ENCODE data around the gene NCOA5.
"Not testable (repeated sequence)": the region's sequence is repeated elsewhere in the genome, so short reads cannot be mapped to it uniquely, and the experiment has no call there.

Gene NCOA5

GRCh38 chr20:46091622-46092535 is 2.1 kb upstream of the NCOA5 start:
- not testable (repeated sequence) for DNase-seq (ENCODE audit: low spot score)

DNA sequence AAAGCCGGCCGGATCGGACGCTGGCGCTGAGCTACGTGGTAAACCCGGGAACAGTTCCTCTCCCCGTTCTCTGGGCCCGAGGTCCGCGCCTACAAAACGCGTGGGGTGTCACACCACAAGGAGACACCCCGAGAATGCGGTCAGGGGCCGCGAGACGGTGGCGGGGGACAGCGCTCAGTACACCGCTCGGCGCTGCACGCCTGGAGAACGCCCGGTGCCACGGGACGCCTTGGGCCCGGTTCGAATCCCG is 670 bp downstream of the NCOA5 start:
- no peak for DNase-seq (ENCODE audit: low spot score)

DNA sequence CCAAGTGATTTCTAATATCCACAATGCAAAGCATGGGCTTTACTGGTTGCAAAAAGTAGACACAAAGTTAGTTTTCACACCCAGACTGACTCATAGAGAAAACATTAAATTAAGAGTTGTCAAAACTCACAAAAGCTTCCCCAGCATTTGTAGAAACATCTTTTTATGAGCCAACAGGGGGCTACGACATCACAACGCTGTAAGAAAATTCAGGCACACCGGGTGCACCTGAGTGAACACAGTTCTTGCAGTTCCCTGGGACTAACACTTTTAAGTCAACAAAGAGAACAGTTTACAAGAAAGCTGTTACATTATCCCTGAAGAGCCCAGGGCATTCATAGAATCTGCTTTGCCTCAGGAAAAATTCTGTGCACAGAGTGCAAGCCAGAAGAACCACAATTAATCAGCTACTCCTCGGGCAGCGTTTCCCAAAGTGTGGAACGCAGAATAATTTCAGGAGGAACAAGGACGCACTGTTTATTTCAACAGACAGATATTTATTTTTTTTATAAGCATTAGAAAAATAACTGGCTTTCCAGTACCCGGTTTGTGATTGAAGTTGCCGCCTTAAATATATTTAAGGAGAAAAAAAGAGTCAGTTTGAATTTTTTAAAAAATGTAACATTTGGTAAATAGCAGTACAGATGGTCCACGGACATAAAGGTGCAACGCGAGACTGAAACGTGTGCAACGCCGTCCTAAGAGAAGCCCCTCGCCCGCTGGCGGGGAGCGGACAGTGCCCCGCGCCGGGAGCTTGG is 1.2 kb downstream of the NCOA5 start:
- no peak for DNase-seq (ENCODE audit: low spot score)

DNA sequence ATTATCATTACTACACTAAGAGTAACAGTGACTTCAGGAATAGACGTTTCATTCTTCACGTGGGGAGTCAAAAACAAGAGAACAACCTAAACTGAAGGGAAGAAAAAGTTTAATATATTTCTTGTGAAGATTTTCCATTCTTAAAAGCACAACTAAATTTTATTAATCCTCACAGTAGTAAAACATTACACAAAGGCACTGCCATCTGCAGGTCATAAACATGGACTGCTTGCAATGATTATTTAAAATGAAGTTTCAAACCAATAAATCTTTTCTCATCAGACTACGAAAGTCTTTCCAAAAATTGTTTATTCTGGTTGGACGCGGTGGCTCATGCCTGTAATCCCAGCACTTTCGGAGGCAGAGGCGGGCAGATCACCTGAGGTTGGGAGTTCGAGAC is 2.6 kb downstream of the NCOA5 start:
- no peak for DNase-seq (ENCODE audit: low spot score)

DNA sequence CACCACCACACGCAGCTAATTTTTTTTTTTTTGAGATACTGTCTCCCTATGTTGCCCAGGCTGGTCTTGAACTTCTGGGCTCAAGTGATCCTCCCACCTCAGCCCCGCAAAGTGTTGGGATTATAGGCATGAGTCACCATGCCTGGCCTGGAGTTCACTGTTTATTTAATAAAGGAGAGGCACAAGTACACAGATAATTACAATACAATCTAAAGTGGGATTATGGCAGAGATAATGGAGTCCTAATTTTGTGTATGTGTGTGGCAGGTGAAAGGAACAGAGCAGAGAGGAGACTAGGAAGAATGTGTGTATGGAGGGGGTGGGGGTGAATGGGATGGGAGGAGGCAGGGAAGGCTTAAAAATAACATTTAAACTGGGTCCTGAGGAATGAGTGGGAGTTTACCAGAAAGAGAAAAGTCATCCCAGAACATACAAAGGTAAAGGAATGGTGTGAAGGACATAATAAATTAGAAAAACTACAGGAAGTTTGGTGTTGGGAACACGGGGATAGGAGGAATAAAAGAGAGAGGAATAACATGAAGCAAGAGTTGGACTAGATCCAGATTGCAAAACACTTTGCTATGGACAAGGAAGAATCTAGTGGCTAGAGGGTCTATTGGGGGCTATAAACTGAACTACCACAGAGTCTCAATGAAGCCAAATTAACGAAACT is 4.4 kb downstream of the NCOA5 start:
- DNase-seq (ENCODE audit: low spot score) = no peak

GRCh38 chr20:46084805-46085178 is 5.0 kb downstream of the NCOA5 start:
- no peak for DNase-seq (ENCODE audit: low spot score)

GRCh38 chr20:46083531-46084061 is 6.2 kb downstream of the NCOA5 start:
- DNase-seq (ENCODE audit: low spot score) = no peak

- DNase-seq (ENCODE audit: low spot score) = no peak
Measured at GRCh38 chr20:46083101-46083500, 6.7 kb downstream of the NCOA5 start.

- DNase-seq (ENCODE audit: low spot score) = no peak
Measured at GRCh38 chr20:46081074-46081473, 8.7 kb downstream of the NCOA5 start.

GRCh38 chr20:46078954-46079353 is 10.8 kb downstream of the NCOA5 start:
- DNase-seq (ENCODE audit: low spot score) = no peak

DNA sequence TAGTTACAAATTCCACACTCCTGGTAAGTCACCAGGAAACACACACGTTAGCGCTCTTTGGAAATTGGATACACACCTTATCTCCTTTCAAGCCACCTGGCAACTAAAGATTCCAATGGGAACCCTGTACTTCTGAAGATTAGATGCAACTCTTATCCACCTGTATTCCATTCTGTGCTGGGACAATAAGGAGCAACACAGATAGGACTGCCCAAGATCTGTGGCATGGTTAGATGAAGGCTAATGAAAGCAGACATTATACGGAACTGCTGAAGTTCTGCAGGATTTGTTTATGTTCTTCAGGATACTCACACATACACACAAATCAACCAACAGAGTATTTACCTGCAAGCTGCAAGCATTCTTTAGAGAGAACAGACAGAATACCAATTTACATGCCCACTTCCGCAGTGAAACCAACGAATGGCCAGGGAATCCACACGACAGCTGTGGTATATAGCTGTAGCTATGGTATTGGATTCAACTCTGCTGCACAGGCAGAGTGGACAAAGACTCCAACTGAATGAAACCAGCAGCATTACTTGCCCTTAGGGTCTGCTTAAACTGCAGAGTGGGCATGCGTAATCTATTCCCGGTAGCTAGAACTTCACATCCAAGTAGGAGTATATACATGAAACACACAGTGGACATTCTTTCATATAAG is 12.0 kb downstream of the NCOA5 start:
- no peak for DNase-seq (ENCODE audit: low spot score)

GRCh38 chr20:46076806-46077205 is 13.0 kb downstream of the NCOA5 start:
- no peak for DNase-seq (ENCODE audit: low spot score)

GRCh38 chr20:46074006-46074405 is 15.8 kb downstream of the NCOA5 start:
- DNase-seq (ENCODE audit: low spot score) = peak; percentile 57

GRCh38 chr20:46073443-46073842 is 16.3 kb downstream of the NCOA5 start:
- DNase-seq (ENCODE audit: low spot score) = no peak

GRCh38 chr20:46073024-46073423 is 16.7 kb downstream of the NCOA5 start:
- DNase-seq (ENCODE audit: low spot score) = no peak

DNA sequence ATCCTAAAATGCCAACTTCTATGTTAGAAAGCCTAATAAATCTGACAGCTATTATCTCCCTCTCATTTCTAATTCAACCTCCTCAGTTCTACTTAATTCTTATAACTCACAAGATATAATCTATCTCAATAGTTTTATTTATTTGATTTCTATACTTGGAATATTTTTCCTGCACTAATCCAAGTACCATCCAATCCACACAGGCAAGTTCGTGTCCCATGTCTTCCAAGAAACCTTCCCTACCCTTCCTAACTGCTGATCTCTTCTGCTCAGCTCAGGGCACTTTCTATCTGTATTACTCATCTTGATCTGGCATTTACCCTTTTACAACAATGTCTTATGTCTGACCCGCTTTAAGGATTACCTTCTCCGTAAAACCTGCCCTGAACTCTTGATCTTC is 18.2 kb downstream of the NCOA5 start:
- DNase-seq (ENCODE audit: low spot score) = no peak

DNA sequence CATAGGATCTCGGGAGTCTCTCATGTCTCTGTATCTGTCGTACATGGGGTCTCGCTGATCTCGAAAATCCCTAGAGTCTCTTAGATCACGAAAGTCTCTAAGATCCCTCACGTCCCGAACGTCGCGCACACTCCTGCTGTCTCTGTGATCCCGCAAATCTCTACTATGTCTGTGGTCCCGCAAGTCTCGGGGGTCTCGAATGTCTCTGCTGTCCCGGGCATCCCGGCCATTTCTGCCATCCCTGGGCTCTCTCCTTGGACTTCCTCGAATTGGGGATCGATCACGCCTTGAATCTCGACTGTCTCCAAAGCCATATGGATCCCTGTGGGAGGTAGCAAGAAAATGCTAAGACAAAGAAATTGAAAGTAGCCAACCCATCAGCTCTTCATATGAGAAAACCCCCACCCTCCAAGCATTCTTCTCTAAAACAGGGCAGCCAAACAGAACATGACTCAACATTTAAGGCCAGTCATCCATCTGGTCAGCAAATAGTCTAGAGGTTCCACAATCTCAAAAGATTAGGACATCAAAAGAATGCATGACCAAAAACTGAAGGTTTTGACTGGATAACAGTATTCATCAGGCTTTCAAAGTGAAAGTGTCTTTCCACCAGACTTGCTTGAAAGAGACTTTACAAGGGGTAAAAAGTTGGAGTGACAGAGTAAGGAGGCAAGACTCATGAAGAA is 19.4 kb downstream of the NCOA5 start:
- no peak for DNase-seq (ENCODE audit: low spot score)

DNA sequence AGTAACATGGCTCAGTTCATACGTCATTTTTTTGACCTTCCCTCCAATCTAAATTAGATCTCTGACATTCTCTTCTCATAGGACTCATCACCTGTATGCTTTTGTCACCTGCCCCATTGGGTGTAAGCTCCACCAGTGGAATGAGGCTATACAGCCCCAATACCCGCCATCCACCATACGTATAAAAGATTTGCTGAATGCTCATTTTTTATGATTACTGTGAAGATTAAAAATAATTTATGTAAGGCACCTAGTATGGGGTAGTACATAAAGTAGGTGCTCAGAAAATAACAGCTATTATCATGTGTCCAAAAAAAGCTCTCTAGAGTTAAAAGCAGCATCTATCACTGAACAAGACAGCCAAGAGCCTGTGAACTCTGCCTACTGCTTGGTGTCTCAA is 24.1 kb downstream of the NCOA5 start:
- no peak for DNase-seq (ENCODE audit: low spot score)

DNA sequence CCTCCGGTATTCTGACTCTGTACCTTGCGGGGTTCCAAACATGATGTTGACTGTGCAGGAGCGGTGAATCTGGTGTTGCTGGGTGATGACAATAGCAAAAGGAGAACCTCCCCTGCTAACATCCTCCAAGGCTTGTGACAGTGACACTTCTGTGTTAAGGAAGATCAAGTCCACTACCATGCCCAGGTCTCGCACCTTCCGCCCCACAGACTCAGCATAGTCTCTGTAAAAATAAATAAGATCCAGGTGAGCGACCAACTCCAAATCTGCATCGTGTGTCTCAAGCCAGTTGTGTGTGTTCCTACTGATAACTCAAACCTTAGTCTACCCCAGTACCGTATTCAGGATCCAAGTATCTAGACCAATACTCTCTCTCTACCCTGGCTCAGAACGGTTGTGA is 24.8 kb downstream of the NCOA5 start:
- DNase-seq (ENCODE audit: low spot score) = no peak

DNA sequence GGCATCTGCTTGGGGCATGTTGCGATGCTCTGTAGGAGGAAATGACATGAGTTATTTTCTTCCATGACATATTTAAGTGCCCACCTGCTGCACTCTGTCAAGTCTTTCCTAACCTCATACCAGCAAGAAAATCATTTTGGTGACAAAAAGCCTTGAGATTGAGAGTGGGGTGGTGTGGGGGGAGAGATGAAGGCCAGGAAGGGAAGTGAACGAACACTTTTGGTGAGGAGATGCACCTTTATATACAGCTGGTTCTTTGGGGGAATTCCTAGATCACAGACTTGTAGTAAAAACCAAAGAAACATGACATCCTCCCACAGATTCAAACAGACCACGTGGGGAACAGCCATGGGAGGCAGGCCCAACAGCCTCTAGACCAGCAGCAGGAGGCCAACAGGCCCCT is 26.1 kb downstream of the NCOA5 start:
- no peak for DNase-seq (ENCODE audit: low spot score)

- no peak for DNase-seq (ENCODE audit: low spot score)
Measured at GRCh38 chr20:46063151-46063550, 26.6 kb downstream of the NCOA5 start.

GRCh38 chr20:46062621-46063020 is 27.1 kb downstream of the NCOA5 start:
- DNase-seq (ENCODE audit: low spot score) = no peak
